ENCODE data around the gene SLC7A8. TPM values are rescaled to one million over a fixed set of nuclear protein-coding genes. Genes with fewer than 3 reads are reported as not detected.

The SLC7A8 gene
- total RNA-seq, 4 donors from 2014 or later: 32.4 to 67.4 (median 42.9) TPM

DNA sequence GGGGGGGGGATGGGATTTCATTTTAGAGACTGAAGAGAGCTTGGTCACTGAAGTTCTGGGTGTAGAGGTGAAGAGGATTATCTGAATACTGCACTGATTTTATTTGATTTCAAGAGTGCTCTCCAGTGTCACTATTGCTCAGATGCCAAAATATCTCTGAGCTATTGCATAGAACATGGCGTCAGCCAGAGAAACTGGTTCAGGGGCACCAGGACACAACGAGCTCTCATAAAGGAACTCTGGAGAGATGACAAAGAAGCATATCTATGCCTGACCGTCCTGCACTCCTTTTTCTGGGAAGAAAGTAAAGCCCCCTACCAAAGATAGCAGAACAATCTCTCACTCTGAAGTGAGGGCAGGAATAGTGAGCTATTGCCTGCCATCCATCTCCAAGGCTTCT, 2.0 kb downstream of the SLC7A8 start:
- 30 to 41% methylated on average over 3 of the region's 3 CpGs for whole genome bisulfite sequencing, 2 donors
- no peak for DNase-seq (ENCODE audit: low spot score in 2 of 2)
- no peak overlapping the region for H3K4me3 ChIP-seq (ENCODE audit: low read depth, poor library complexity, severe bottlenecking)
- intact Hi-C loops (cut with DNase I; ENCODE audit: low total_unique reads): no loop called here
- no peak for TF ChIP-seq CTCF (IDR thresholded peaks at IDR 0.05)
- TF ChIP-seq POLR2A (IDR thresholded peaks at IDR 0.05): no peak

- intact Hi-C loops (cut with DNase I; ENCODE audit: low total_unique reads): no loop called here
- no peak for DNase-seq (ENCODE audit: low spot score in 2 of 2)
- TF ChIP-seq CTCF (IDR thresholded peaks at IDR 0.05): no peak
- TF ChIP-seq POLR2A (IDR thresholded peaks at IDR 0.05): no peak
- no peak overlapping the region for H3K4me3 ChIP-seq (ENCODE audit: low read depth, poor library complexity, severe bottlenecking)
- 81 to 83% methylated on average over 2 of the region's 2 CpGs for WGBS, 2 donors
These were observed 6.3 kb downstream of the SLC7A8 start for GRCh38 chr14:23177181-23177580.

DNA sequence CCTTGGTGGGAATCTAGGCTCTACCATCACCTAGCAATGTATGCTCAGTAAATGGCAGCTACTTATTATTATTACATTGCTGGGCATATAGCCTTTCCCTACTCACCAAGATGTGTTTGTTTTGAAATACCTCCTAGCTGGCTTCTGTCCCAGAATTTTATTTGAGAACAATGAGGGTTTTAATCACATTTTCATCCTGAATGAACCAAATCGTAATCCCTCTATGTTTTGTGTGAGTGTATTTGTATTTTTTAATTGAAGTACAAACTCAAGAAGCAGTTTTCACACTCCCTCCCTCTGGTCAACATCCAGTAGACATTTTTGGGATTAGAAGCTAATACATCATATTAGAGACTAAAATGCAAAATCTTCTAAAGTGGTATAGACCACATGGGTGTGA, 7.6 kb downstream of the SLC7A8 start:
- intact Hi-C loops (cut with DNase I; ENCODE audit: low total_unique reads): no loop called here
- TF ChIP-seq POLR2A (IDR thresholded peaks at IDR 0.05): no peak
- no peak for TF ChIP-seq CTCF (IDR thresholded peaks at IDR 0.05)
- H3K4me3 ChIP-seq (ENCODE audit: low read depth, poor library complexity, severe bottlenecking): no peak overlapping the region
- 59 to 62% methylated on average over 1 of the region's 1 CpG for WGBS, 2 donors
- no peak for DNase-seq (ENCODE audit: low spot score in 2 of 2)

DNA sequence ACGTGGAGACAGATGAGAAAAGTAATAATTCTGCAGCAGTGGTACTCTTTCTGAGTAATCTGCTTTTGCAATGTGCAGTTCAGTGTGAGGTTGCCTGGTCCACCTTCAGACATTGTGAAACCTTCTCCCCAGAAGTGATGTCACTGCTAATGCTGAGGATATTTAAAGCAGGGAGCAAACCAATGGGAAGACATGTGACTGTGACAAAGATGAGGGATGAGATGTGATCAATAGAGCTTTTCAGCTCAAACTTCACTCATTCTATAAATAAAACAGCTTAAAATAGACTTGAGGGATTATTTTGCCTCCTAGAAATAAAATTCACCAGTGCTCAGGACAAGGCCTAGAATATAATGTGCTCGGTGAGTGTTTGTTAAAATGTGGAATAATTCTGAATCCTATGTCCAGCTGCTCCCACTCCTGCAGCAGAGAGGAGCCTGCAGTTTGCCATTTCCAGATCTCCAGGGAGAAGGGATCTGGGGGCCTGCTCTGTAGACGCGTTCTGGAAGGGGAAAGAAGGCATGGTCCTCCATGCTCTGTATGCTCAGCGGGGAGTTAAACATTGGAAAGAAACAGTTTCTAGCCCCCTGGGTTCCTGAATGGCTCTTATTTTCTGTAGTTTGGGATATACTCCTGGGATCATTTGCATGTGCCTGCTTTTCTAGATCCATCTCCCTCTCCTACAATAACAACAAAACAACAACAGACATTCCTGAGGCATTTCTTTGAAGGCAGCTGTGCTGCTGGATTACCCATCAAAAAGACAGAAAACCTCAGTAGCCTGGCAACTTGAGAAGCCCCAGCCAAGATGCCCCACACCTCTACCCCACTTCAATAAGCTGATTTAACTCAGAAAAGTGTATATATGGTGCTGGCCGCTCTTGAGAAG, 8.9 kb downstream of the SLC7A8 start:
- TF ChIP-seq POLR2A (IDR thresholded peaks at IDR 0.05): no peak
- TF ChIP-seq CTCF (IDR thresholded peaks at IDR 0.05): no peak
- intact Hi-C loops (cut with DNase I; ENCODE audit: low total_unique reads): no loop called here
- 79 to 83% methylated on average over 6 of the region's 6 CpGs for WGBS, 2 donors
- no peak overlapping the region for H3K4me3 ChIP-seq (ENCODE audit: low read depth, poor library complexity, severe bottlenecking)
- DNase-seq (ENCODE audit: low spot score in 2 of 2): no peak

- TF ChIP-seq CTCF (IDR thresholded peaks at IDR 0.05): no peak
- TF ChIP-seq POLR2A (IDR thresholded peaks at IDR 0.05): no peak
- intact Hi-C loops (cut with DNase I; ENCODE audit: low total_unique reads): no loop called here
- no peak overlapping the region for H3K4me3 ChIP-seq (ENCODE audit: low read depth, poor library complexity, severe bottlenecking)
- no peak for DNase-seq (ENCODE audit: low spot score in 2 of 2)
- 76 to 77% methylated on average over 3 of the region's 3 CpGs for WGBS, 2 donors
These were observed 9.7 kb downstream of the SLC7A8 start for GRCh38 chr14:23173796-23174195.

All from lower leg skin (tissue), 4 donors.